Body of pancreas (tissue), 4 donors: ENCODE data around the gene BAG5. TPM values are rescaled to one million over a fixed set of nuclear protein-coding genes. Genes with fewer than 3 reads are reported as not detected.
A peak's percentile ranks its signal among the peaks of the same experiment; 100 is the strongest.

Source experiments
- ATAC-seq: fragments of 150-250 bp; one replicate; pipeline ENCODE4 v1.9.1; 2016
- DNase-seq, 4 donors: peaks; one replicate each; pipeline ENCODE4 v3.0.0-alpha.2; 2019
- H3K27ac ChIP-seq, 4 donors: fragments of 200-600 bp; sonication (generic); 1 replicate in 3 of 4; 2 replicates in 1 of 4; pipeline versions ENCODE4 v1.5.1 to v1.6.1; 2016 to 2019; ENCODE audit warnings: mild to moderate bottlenecking in 1 of 4, mixed read lengths in 1 of 4, moderate library complexity in 1 of 4
- H3K27me3 ChIP-seq, 2 donors: fragments of 200-600 bp; sonication (generic); one replicate each; pipeline ENCODE4 v1.6.0; 2016; ENCODE audit warnings: mild to moderate bottlenecking in 1 of 2
- H3K36me3 ChIP-seq, 2 donors: fragments of 200-600 bp; sonication (generic); replicated peaks in 1 of 2; 2 replicates each; pipeline ENCODE4 v1.5.1; 2016; ENCODE audit warnings: low read depth in 2 of 2; ENCODE audit not compliant: insufficient read depth in 1 of 2
- H3K4me1 ChIP-seq: fragments of 200-600 bp; sonication (generic); one replicate; pipeline ENCODE4 v1.6.0; 2016
- H3K4me3 ChIP-seq, 2 donors: fragments of 200-600 bp; sonication (generic); 1 replicate in 1 of 2; 2 replicates in 1 of 2; pipeline ENCODE4 v1.5.1; 2016 to 2019
- H3K9me3 ChIP-seq, 3 donors: fragments of 200-600 bp; sonication (generic); 1 replicate in 2 of 3; 2 replicates in 1 of 3; pipeline ENCODE4 v1.5.1; 2016
- CTCF ChIP-seq, 7 experiments: fragments of 450-650 bp in 4 of 7; fragments of 200-600 bp in 3 of 7; sonication (generic) in 3 of 7; IDR thresholded peaks; one replicate each; pipeline ENCODE4 v1.5.1; 2016 to 2019; ENCODE audit warnings: antibody characterized with exemption in 7 of 7
- POLR2A ChIP-seq, 3 donors: fragments of 450-650 bp; IDR thresholded peaks; one replicate each; pipeline ENCODE4 v1.6.1; 2016; ENCODE audit warnings: antibody characterized with exemption in 3 of 3, mild to moderate bottlenecking in 2 of 3
- WGBS, 2 donors: methylation state at CpG; one replicate each; pipeline ENCODE4 v1.1.5; 2017; 5-methylcytosine and 5-hydroxymethylcytosine counted together
- intact Hi-C: fragments of 100-400 bp; cut with DNase I; formaldehyde crosslinking; loops from one replicate; pipeline ENCODE4 v1.15.1; 2023
- total RNA-seq, 2 donors: library from RNA; depleted of rRNA; stranded (reverse); fragments of >200 nt; gene quantifications; one replicate each; pipeline ENCODE4 v1.1.0, GENCODE V29; 2016

The BAG5 gene
- total RNA-seq, 2 donors from 2014 or later, result 9.9 to 11.9 TPM

DNA sequence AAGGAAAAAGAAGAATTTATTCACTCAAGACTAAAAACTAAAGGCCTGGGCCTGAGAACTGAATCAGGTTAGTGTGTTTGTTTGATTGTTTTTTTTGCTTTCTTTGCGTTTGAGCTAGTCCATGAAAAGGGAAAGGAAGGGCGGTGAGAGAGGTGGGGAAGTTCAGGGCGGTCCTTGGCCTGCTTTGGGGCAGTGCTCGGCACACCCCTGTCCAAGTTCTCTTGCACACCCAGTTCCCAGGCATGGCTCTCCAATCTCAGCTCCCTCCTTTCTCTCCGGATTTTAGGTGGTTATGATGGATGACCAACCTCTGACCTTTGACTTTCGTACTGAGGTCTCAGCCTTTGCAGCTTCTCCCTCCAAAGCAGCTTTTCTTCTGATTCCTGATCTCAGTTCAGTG lies 11.6 kb upstream of the BAG5 start:
- no peak overlapping the region for H3K27ac ChIP-seq
- intact Hi-C loops, result no loop called here
- ATAC-seq (no peak), DNase-seq (no peak)
- WGBS, 2 donors, result 75% methylated on average over 6 of the region's 6 CpGs
- TF ChIP-seq CTCF (IDR thresholded peaks at IDR 0.05), result no peak
- no peak for TF ChIP-seq POLR2A (IDR thresholded peaks at IDR 0.05)
- no peaks in the 10 kb centered on the region for H3K9me3 ChIP-seq
- peaks cover 0 to 6% of the 10 kb centered on the region in 2 donors for H3K36me3 ChIP-seq
- H3K27me3 ChIP-seq, result no peaks in the 10 kb centered on the region
- H3K4me1 ChIP-seq, result peaks cover 22% of the 10 kb centered on the region
- no peak overlapping the region for H3K4me3 ChIP-seq

DNA sequence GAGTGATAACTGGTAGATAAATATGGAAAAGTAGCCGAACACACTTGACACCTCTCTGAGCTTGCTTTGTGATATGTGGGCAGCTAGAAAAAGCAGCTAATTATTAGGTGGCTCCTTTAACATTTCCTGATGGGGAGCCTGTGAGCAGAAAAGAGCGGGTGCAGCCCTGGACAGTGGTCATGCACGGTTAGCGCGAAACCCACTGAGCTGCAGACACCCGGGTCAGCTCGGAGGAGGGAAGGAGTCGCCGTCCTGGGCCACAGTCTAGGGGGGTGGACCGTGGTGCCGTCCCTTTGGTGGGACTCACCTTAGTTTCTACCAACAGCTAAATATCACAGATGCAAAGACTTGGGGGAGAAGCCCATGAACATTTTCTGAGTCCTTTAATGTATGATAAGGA lies 7.0 kb upstream of the BAG5 start:
- no peak overlapping the region for H3K27ac ChIP-seq
- H3K9me3 ChIP-seq, result no peaks in the 10 kb centered on the region
- no peak for TF ChIP-seq POLR2A (IDR thresholded peaks at IDR 0.05)
- TF ChIP-seq CTCF (IDR thresholded peaks at IDR 0.05), result no peak
- H3K36me3 ChIP-seq, result peaks cover 0 to 6% of the 10 kb centered on the region in 2 donors
- no peak for DNase-seq
- 81 to 85% methylated on average over 11 of the region's 11 CpGs for WGBS, 2 donors
- intact Hi-C loops, result no loop called here
- H3K4me1 ChIP-seq, result peaks cover 20% of the 10 kb centered on the region
- H3K4me3 ChIP-seq, result no peak overlapping the region
- no peak for ATAC-seq
- no peaks in the 10 kb centered on the region for H3K27me3 ChIP-seq

DNA sequence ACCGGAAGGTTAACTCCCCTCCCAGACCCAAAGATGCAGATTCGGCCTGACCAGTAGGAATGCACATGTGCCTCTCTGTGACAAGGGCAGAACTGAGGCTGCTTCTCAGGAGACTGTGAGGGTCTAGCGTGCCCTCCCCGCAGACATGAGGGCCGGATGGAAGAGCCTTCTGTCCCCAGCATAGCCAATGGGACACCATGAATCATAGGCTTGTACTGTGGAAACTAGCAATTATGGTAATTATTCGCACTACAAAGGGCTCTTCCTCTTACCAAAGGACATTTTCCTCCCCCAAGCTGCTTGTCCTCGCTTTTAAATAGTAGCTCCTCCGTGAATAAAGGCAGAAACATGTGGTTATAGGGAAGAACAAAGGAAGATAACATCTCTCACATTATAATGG lies 6.5 kb upstream of the BAG5 start:
- H3K9me3 ChIP-seq, result no peaks in the 10 kb centered on the region
- H3K4me1 ChIP-seq, result peaks cover 25% of the 10 kb centered on the region
- no peak for ATAC-seq
- intact Hi-C loops, result no loop called here
- WGBS, 2 donors, result 65 to 80% methylated on average over 8 of the region's 8 CpGs
- no peak overlapping the region for H3K4me3 ChIP-seq
- TF ChIP-seq CTCF (IDR thresholded peaks at IDR 0.05), result no peak
- no peaks in the 10 kb centered on the region for H3K27me3 ChIP-seq
- no peak for DNase-seq
- peaks cover 0 to 3% of the 10 kb centered on the region in 2 donors for H3K36me3 ChIP-seq
- H3K27ac ChIP-seq, result no peak overlapping the region

DNA sequence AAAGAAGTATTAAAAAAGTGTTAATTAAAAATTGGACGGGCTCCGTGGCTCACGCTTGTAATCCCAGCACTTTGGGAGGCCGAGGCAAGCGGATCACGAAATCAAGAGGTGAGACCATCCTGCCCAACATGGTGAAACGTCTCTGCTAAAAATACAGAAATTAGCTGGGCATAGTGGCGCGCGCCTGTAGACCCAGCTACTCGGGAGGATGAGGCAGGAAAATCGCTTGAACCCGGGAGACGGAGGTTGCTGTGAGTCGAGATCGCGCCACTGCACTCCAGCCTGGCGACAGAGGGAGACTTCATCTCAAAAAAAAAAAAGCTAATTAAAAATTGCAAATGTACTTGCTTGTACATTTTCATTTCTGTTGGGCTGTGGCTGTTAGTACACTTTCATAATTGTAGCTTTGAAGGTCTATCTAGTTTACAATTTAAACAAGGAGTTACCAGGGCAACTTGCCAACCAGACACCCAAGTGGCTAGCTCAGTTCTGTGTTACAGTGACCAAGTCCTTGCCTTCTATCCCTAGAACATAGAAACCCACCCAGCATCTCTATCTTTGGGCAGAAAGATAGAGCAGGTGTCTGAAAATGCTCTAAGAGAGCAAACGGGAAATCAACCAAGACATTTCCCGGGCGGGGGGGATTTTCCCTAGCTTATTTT lies 1.5 kb upstream of the BAG5 start:
- DNase-seq (no peak), ATAC-seq (no peak)
- Histone ChIP-seq H3K36me3 (peaks cover 0 to 3% of the 10 kb centered on the region in 2 donors), H3K4me3 (peak overlapping the region in 1 of 2 donors; percentile 100), H3K4me1 (peaks cover 46% of the 10 kb centered on the region), H3K27ac (peak overlapping the region in 1 of 4 donors; percentile 94), H3K9me3 (no peaks in the 10 kb centered on the region), H3K27me3 (no peaks in the 10 kb centered on the region)
- TF ChIP-seq CTCF (IDR thresholded peaks at IDR 0.05) (no peak), POLR2A (IDR thresholded peaks at IDR 0.05) (no peak)
- intact Hi-C loops, result no loop called here
- WGBS, 2 donors, result 39% methylated on average over 21 of the region's 21 CpGs

DNA sequence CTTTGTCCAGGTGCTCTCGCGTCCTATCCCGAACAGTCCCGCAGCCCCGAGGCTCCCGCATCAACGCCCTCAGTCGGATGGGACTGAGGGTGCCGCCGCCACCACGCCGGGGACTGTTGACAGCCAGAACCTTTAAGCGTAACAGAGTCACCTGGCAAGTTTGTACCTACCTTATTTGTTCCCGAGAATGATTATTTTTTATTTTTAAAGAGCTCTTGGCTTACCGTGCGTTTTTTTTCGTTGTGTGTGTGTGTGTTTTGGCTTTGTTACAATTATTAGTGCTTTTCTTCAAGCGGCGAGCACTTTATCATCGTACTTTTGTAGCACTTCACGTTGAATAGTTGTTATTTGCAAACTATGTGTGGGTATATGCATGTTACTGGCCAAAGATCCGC lies 766 bp upstream of the BAG5 start:
- Histone ChIP-seq H3K4me3 (peak overlapping the region; percentile 88 to 100), H3K36me3 (peaks cover 0 to 3% of the 10 kb centered on the region in 2 donors), H3K4me1 (peaks cover 52% of the 10 kb centered on the region), H3K9me3 (no peaks in the 10 kb centered on the region), H3K27me3 (no peaks in the 10 kb centered on the region), H3K27ac (peak overlapping the region; percentile 81 to 99 (median 94))
- no peak for DNase-seq
- 0 to 1% methylated on average over 22 of the region's 22 CpGs for WGBS, 2 donors
- intact Hi-C loops, result no loop called here
- TF ChIP-seq CTCF (IDR thresholded peaks at IDR 0.05) (no peak), POLR2A (IDR thresholded peaks at IDR 0.05) (no peak)
- ATAC-seq, result no peak
